GM19455 (cell line): ENCODE measurements around the gene NLRP1.

Experiments
- ATAC-seq: cut with Tn5 transposase; IDR thresholded peaks from one replicate; pipeline ENCODE4 v1.9.1; 2021; ENCODE audit not compliant: unreplicated experiment

Gene NLRP1

DNA sequence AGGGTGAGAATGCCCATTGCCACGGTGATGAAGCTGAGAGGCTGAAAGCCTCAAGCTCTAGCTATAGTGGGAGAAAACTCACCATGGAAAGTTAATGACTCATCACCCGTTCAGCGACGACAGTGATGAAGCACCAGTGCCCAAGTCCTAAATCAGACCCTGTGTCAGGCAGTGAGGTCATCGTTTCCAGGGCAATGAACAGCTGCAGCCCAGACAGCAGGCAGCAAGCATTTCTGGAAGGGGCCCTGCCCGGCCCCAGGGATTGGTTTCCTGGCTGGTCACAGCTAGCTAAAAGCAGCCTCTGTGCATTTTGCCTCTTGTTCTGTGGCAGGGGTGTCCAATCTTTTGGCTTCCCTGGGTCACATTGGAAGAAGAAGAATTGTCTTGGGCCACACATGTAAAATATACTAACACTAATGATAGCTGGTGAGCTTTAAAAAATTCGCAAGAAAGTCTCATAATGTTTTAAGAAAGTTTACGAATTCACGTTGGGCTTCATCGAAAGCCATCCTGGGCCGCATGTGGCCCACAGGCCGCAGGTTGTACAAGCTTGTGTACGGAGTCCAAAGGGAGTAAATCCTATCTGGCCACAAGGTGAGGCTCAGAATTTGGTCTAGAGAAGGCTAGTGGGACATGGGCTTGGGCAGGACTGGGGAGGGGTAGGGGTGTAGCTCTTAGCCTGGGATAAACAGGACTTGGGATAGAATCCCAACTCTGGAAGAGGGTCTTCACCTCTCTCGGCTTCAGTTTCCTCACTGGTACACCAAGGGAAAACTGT, 57.3 kb downstream of the NLRP1 start:
- no peak for ATAC-seq

- ATAC-seq = no peak
Observed at GRCh38 chr17:5523249-5523648, 61.1 kb downstream of the NLRP1 start.

- ATAC-seq = no peak
Observed at GRCh38 chr17:5522476-5522875, 61.8 kb downstream of the NLRP1 start.

DNA sequence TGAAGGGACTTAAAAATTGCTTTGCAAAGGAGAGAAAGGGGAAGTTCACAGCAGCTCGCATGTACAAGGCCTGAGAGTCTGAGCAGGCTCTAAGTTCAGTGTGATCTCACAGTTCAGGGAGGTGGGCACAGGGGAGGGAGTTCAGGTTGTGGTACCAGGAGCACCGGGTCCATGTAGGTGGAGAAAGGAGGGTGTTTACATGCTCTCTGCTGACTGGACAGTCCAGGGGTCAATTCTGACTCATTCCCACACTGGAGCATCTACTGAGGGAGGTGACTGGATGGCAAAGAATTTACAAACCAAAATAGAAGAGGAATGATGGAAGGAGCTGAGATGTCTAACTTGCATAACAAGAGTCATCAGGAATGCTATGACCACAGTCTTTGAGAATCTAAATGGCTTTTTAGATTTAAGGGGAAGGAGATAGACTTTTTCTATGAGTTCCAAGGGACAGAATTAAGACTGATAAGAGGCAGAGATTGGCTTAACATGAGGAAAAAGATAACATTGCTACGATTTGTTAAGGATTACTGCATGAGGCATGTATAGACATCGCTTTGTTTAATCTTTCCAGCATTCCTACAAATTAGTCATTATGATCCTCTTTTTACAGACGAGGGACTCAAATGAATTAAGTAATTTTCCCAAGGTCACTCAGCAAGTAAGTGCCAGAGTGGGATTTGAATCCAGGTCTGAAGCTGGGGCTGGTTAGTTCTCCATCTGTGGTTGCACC, 68.1 kb downstream of the NLRP1 start:
- ATAC-seq = no peak

GRCh38 chr17:5514976-5515375, 69.3 kb downstream of the NLRP1 start:
- ATAC-seq = no peak

DNA sequence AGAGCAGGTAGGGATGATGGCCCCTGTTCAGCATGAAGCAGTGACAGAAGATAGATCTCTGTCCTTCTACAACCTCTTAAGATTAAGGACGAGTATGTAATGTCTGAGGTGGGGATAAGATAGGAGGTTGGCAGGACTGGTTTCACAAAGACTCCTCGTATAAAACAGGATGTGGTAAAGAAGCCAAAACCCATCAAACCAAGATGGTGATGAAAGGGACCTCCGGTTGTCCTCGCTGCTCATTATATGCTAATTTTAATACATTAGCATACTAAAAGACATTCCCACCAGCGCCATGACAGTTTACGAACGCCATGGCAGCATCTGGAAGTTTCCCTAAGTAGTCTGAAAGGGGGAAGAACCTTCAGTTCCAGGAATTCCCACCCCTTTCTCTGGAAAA, 70.7 kb downstream of the NLRP1 start:
- no peak for ATAC-seq

DNA sequence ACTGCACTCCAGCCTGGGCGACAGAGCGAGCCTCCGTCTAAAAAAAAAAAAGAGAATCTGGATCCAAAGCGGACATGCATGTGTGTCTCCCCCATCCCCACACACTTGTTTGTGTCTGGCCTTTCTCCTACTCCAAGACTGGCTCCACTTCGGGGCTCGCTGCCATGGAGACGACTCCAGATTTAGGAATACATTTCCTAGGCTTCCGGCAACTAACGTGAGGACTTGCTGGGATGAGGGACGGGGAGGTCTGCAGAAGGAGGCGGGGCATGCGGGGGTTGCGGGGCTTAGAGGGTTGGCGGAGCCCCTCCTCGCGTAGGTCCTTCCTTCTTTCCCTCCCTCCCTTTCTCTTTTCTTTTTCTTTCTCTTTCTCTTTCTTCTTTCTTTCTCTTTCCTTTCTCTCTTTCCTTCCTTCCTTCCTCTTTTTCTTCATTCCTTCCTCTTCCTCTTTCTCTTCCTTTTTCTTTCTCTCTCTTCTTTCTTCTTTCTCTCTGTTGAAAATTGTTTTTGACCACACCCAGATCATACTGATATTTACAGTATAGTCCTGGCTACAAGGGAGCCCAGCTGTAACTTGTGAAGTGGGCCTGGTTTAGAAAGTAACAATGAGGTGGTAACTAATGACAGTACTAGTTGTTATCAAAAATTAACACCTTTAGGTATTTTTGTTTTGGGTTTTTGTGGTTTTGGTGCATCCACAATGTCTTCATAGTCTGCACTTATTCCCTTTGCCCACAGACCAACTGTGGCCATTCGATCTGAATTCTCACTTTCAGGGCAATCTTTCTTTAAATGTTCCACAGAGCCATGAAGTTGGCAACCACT, 72.7 kb downstream of the NLRP1 start:
- ATAC-seq = no peak

DNA sequence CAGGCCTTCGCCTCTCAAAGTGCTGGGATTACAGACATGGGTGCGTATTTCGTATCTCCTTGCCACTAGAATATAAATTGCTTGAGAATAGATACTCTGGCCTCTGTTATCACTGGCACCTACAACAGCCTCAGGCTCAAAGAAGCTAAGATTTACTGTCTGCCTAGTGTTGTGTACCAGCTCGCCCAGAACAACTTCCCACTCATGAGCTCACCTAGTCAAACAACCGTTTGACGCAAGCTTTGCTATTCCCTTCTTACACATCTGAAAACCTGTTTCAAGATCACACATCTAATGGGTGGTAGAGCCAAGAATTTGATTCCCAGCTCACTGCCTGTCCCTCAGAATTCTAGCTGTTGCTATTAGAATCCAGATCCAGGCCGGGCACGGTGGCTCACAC, 73.5 kb downstream of the NLRP1 start:
- no peak for ATAC-seq

DNA sequence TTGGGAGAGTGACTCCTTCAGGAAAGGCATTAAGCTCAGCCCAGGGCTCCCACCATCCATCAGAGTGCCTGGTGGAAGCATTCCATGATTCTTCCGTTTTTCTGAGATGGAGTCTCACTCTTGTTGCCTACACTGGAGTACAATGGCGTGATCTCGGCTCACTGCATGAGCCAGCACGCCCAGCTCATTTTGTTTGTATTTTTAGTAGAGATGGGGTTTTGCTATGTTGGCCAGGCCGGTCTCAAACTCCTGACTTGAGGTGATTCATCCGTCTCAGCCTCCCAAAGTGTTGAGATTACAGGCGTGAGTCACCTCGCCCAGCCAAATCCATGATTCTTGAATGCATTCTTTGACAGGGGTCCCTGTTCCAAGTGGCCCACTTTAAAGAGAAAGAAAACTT, 74.8 kb downstream of the NLRP1 start:
- no peak for ATAC-seq

- no peak for ATAC-seq
Observed at GRCh38 chr17:5508810-5509209, 75.5 kb downstream of the NLRP1 start.

DNA sequence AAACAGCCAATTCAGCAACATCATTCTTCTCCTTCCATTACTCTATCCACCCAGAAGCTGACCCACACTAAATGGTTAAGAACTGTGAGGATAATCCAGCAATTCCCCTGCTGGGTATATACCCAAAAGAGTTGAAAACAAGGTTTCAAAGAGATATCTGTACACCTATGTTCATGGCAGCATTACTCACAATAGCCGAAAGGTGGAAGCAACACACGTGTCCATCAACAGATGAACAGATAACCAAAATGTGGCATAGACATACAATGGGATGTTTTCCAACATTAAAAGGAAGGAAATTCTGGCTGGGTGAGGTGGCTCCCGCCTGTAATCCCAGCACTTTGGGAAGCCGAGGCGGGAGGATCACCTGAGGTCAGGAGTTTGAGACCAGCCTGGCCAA, 78.0 kb downstream of the NLRP1 start:
- no peak for ATAC-seq

DNA sequence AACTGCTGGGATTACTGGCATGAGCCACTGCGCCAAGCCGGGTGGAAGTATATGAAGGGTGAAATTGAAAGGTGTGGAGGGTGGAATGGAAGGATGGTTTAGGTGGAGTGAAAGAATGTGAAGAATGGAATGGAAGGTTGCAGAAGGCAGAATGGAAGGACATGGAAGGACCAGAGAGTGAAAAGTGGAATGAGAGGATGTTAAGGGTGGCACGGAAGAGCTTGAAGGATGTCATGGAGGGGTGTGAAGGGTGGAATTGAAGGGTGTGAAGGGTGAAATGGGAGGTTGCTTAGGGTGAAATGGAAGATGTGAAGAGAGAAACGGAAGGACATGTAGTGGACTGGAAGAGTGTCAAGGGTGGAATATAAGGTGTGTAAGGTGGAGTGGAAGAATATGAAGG, 81.8 kb downstream of the NLRP1 start:
- ATAC-seq = no peak

- no peak for ATAC-seq
Observed at GRCh38 chr17:5501685-5502084, 82.6 kb downstream of the NLRP1 start.

GRCh38 chr17:5500589-5501391, 83.5 kb downstream of the NLRP1 start:
- ATAC-seq = no peak

- no peak for ATAC-seq
Observed at GRCh38 chr17:5500247-5500588, 84.1 kb downstream of the NLRP1 start.

DNA sequence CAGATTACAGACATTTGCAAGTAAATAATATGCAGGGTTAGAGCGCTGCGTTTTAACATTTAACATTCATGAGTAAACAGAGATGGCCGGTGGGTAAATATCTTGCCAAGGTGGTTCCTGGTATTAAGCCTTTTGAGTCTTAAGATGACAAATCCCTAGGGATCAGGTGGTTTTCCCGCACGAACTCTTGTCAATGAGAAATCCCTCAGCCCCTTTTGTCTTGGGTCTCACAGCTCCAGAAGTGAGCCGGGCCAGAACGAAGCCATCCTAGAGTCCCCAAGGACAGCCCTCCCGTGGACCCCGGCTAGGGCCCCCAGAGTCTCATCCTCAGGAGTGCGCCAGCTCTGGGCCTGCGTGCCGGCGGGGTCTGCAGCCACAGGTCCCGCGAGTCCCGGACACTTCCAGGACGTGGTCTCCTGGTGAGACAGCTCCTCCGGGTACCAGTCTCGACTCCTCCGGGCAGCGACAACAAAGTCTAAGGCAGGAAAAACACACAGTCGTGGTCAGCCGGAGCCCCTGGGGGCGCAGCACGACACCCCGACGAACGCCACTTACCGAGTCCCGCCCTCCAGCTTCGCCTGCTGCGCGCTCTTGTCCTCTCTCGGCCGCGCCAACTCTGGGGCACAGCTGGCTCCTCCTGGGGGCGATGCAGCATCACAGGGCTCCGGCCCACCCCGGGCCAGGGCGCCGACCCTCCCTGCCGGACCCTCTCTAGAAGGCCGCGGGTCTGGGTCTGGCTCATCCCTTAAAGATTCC, 84.7 kb downstream of the NLRP1 start:
- ATAC-seq = no peak

- ATAC-seq = no peak
Observed at GRCh38 chr17:5492970-5493369, 91.3 kb downstream of the NLRP1 start.

GRCh38 chr17:5488752-5489151, 95.6 kb downstream of the NLRP1 start:
- ATAC-seq = no peak

DNA sequence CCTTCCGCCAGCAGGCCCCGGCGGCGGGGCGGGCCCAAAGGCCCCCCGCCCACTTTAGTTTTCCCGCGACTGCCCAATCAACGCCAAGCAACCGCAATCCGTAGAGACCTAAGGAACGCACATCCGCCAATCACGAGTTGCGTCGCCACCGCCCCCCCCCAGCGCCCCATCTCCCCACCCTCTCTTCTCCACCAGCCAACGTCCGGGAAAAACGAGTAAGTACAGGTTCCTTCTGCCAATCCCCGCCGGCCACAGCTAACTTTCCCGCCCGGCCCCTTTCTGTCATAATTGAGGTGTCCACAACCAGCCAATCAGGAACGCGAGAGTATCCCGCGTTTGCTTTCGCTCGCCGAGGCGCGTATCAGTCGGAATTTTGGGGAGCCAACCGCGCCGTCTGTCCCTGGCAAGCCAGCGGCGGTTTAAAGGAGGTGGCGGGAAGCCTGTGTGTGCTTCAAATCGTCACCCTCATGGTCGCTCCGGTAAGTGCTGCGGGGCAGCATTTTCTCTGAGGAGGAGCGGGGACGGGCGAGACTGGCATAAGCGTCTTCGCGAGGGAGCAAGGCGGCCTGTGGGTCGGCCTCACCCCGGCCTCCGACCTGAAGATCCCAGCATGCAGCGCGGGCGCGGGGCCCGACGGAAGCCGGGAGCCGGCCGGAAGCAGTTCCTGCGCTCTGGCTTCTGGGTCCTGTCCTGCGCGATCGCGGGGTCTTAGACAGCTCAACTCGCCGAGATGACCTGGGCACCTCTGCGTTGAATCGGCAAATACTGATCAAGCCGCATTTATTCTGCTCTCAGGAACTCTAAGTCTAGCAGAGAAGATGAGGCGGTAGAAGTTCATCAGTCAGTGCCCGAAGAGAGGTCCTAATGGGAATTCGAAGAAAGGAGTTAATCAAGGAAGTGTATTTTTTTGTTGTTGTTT, 97.8 kb downstream of the NLRP1 start, which contains the start of gene MIS12:
MIS12 (plus strand) TSS at position 361 of the 919 bp plus-strand sequence. CDS start 2,297 bp downstream, outside the sequence.
- ATAC-seq = peak; percentile 77
